Thyroid gland (tissue), 4 donors: ENCODE measurements around the gene UBXN7. TPM values are rescaled to one million over a fixed set of nuclear protein-coding genes. Genes with fewer than 3 reads are reported as not detected.
"Not testable (repeated sequence)": the region's sequence is repeated elsewhere in the genome, so short reads cannot be mapped to it uniquely, and the experiment has no call there.

Source experiments
- DNase-seq, 2 donors: peaks; one replicate each; pipeline ENCODE4 v3.0.0-alpha.2; 2019
- H3K27ac ChIP-seq, 3 donors: fragments of 200-600 bp; sonication (generic); 1 replicate in 2 of 3; 2 replicates in 1 of 3; pipeline ENCODE4 v1.5.1; 2016 to 2019; ENCODE audit warnings: mild to moderate bottlenecking in 1 of 3, moderate library complexity in 1 of 3
- H3K27me3 ChIP-seq: fragments of 200-600 bp; sonication (generic); one replicate; pipeline ENCODE4 v1.5.1; 2019
- H3K36me3 ChIP-seq, 2 donors: fragments of 200-600 bp; sonication (generic); one replicate each; pipeline ENCODE4 v1.5.1; 2016 to 2019
- H3K4me1 ChIP-seq, 2 donors: fragments of 200-600 bp; sonication (generic); one replicate each; pipeline ENCODE4 v1.5.1; 2017 to 2019
- H3K4me3 ChIP-seq, 3 donors: fragments of 200-600 bp; sonication (generic); replicated peaks in 1 of 3; 1 replicate in 2 of 3; 2 replicates in 1 of 3; pipeline ENCODE4 v1.5.1; 2016; ENCODE audit warnings: mild to moderate bottlenecking in 1 of 3
- H3K9me3 ChIP-seq: fragments of 200-600 bp; sonication (generic); one replicate; pipeline ENCODE4 v1.5.1; 2017
- POLR2A ChIP-seq, 2 donors: fragments of 450-650 bp; IDR thresholded peaks; one replicate each; pipeline ENCODE4 v1.6.1; 2017; ENCODE audit warnings: antibody characterized with exemption in 2 of 2, mild to moderate bottlenecking in 2 of 2, moderate library complexity in 1 of 2
- WGBS, 2 donors: methylation state at CpG; one replicate each; pipeline ENCODE4 v1.1.5; 2017; 5-methylcytosine and 5-hydroxymethylcytosine counted together
- intact Hi-C: fragments of 100-400 bp; cut with DNase I; formaldehyde crosslinking; loops from one replicate; pipeline ENCODE4 v1.15.1; 2023
- total RNA-seq, 4 donors: library from RNA; depleted of rRNA; stranded (reverse); fragments of >200 nt; gene quantifications; one replicate each; pipeline ENCODE4 v1.2.3, GENCODE V29; 2016
- TF ChIP-seq, protein P1 (sequence below), 6 experiments: fragments of 200-600 bp in 3 of 6; fragments of 450-650 bp in 3 of 6; sonication (generic) in 3 of 6; IDR thresholded peaks; one replicate each; pipeline ENCODE4 v1.5.1; 2016 to 2019; ENCODE audit warnings: antibody characterized with exemption in 6 of 6, mild to moderate bottlenecking in 2 of 6, inconsistent platforms in 1 of 6, moderate library complexity in 1 of 6

Gene UBXN7
- total RNA-seq, 4 donors from 2014 or later = 16.8 to 38.4 (median 23.2) TPM

DNA sequence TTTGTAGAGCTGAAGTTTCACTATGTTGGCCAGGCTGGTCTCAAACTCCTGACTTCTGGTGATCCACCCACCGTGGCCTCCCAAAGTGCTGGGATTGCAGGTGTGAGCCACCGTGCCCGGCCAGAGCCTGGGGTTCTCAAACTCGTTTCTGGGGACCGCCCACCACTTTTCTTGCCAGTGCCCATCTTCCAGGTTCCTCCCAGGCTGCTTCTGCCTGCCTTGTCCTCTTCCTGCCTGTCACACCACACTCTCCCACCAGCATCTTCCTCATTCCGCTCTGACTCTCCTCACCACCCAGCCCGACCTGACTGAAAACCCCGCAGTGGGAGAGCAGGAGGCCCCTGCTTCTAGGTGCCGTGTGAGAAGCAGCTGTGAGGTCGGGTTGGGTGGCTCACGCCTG, 111.1 kb downstream of the UBXN7 start:
- H3K27me3 ChIP-seq = no peaks in the 10 kb centered on the region

DNA sequence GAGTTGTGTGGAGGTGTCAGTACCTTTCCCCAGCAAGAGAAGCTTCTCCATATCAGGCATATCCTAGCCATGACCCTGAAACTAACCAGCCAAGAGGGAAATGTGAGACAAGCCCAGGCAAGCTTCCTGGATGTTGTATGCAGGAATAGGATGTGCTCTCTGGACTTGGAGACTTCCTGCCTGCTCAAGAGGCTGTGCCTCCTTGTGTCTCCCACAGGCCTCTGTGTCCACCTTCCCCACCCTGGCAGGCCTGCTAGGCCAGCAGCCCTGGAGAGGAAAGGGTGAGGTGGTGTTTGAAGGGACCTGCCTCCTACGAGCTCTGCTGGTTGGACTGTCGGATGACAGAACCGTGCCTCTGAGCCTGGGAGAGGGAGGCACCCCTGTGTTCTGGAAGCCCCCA, 112.1 kb downstream of the UBXN7 start:
- Histone ChIP-seq H3K9me3 (no peaks in the 10 kb centered on the region), H3K27me3 (no peaks in the 10 kb centered on the region), H3K4me3 (no peak overlapping the region), H3K4me1 (no peaks in the 10 kb centered on the region), H3K27ac (no peak overlapping the region), H3K36me3 (no peaks in the 10 kb centered on the region)
- intact Hi-C loops = no loop called here
- TF ChIP-seq POLR2A (IDR thresholded peaks at IDR 0.05) = no peak
- TF ChIP-seq, protein P1, sequence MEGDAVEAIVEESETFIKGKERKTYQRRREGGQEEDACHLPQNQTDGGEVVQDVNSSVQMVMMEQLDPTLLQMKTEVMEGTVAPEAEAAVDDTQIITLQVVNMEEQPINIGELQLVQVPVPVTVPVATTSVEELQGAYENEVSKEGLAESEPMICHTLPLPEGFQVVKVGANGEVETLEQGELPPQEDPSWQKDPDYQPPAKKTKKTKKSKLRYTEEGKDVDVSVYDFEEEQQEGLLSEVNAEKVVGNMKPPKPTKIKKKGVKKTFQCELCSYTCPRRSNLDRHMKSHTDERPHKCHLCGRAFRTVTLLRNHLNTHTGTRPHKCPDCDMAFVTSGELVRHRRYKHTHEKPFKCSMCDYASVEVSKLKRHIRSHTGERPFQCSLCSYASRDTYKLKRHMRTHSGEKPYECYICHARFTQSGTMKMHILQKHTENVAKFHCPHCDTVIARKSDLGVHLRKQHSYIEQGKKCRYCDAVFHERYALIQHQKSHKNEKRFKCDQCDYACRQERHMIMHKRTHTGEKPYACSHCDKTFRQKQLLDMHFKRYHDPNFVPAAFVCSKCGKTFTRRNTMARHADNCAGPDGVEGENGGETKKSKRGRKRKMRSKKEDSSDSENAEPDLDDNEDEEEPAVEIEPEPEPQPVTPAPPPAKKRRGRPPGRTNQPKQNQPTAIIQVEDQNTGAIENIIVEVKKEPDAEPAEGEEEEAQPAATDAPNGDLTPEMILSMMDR (IDR thresholded peaks at IDR 0.05) = no peak
- DNase-seq = no peak
- 62 to 78% methylated on average over 3 of the region's 3 CpGs for WGBS, 2 donors

More for the DNA sequence above, 111.1 kb downstream of the UBXN7 start:
- TF ChIP-seq, protein P1 (IDR thresholded peaks at IDR 0.05) = no peak
- no peak for TF ChIP-seq POLR2A (IDR thresholded peaks at IDR 0.05)
- no peak overlapping the region for H3K4me3 ChIP-seq
- H3K27ac ChIP-seq = no peak overlapping the region
- 87 to 89% methylated on average over 11 of the region's 11 CpGs for WGBS, 2 donors
- DNase-seq = no peak
- intact Hi-C loops = no loop called here
- H3K36me3 ChIP-seq = no peaks in the 10 kb centered on the region
- H3K9me3 ChIP-seq = no peaks in the 10 kb centered on the region
- H3K4me1 ChIP-seq = no peaks in the 10 kb centered on the region

DNA sequence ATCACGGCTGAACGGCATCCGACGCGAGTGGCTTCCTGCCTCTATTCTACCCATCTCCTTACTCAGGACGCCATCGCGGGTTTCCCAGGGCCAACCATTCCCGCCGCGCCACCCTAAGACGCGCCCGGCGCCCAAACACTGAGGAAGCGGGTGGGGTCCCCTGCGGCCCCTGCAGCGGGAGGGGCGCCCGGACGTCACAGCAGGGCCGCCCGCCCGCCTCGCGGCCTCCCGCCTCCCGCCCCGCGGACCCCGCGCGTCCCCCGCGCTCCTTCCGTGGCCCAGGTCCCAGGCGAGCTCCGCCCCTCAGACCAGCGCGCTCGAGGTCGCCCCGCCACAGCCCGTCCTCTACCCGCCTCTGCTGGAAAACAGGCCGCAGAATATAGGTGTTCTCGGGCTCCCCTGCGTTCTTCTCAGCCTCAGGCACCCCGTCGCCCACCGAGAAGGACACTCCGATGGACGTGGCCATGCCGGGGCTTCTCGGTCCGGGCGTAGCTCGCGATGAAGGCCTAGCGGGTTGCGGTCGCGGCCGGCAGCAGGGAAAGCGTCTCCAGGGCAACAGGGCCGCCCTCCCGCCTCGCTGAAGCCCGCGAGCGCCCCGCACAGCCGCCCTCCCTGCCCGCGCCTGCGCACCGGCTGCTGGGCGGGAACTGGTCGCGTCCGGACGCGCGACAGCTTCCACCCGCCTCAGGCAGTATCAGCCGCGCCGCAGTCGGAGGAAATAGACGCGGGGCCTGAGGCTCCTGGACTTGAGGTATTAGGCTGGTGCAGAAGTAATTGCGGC, 114.3 kb downstream of the UBXN7 start, which contains the start of gene DYNLT2B:
DYNLT2B (minus strand) TSS at position 554 of the 781 bp plus-strand sequence; CDS start at position 466, 88 bp downstream.
- intact Hi-C loops = loop anchor here (10.0 kb wide), 1 partner anchor 63 kb away; no protein-coding TSS in a partner anchor
- Histone ChIP-seq H3K27me3 (no peaks in the 10 kb centered on the region), H3K36me3 (no peaks in the 10 kb centered on the region), H3K4me1 (no peaks in the 10 kb centered on the region), H3K9me3 (no peaks in the 10 kb centered on the region), H3K27ac (peak within 1 kb of the TSS; percentile 89 to 90 (median 90)), H3K4me3 (peak within 1 kb of the TSS; percentile 75 to 93 (median 79))
- peak in 1 of 2 donors; percentile 81 for TF ChIP-seq POLR2A (IDR thresholded peaks at IDR 0.05)
- TF ChIP-seq, protein P1 (IDR thresholded peaks at IDR 0.05) = peak in 1 of 6 experiments; percentile 18
- WGBS, 2 donors = 0 to 1% methylated on average over 14 to 19 of the region's 92 CpGs
- DNase-seq = peak; percentile 88 to 89

DNA sequence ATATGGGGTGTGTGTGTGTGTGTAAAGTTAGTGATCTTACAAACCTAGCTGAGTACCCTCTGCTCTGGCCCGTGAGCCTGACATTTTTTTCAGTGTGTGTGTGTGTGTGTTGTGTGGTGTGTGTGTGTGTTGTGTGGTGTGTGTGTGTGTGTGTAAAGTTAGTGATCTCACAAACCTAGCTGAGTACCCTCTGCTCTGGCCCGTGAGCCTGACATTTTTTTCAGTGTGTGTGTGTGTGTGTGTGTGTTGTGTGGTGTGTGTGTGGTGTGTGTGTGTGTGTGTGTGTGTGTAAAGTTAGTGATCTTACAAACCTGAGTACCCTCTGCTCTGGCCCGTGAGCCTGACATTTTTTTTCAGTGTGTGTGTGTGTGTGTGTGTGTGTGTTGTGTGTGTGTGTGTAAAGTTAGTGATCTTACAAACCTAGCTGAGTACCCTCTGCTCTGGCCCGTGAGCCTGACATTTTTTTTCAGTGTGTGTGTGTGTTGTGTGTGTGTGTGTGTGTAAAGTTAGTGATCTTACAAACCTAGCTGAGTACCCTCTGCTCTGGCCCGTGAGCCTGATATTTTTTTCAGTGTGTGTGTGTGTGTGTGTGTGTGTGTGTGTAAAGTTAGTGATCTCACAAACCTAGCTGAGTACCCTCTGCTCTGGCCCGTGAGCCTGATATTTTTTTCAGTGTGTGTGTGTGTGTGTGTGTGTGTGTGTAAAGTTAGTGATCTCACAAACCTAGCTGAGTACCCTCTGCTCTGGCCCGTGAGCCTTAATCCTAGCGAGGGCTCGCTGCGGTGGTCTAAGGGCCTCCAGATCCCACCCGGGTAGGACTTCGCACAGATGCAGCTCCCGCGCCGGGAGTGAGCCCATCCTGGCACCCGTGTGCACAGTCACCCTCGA, 115.2 kb downstream of the UBXN7 start:
- WGBS, 2 donors = 26 to 41% methylated on average over 4 to 6 of the region's 17 CpGs
- not testable (repeated sequence) for H3K4me1 ChIP-seq, DNase-seq, H3K9me3 ChIP-seq, H3K36me3 ChIP-seq, H3K27me3 ChIP-seq
- Histone ChIP-seq H3K4me3 (peak overlapping the region; percentile 75 to 93 (median 79)), H3K27ac (peak overlapping the region; percentile 89 to 90 (median 90))
- intact Hi-C loops = loop anchor here (10.0 kb wide), 1 partner anchor 62 kb away; no protein-coding TSS in a partner anchor

DNA sequence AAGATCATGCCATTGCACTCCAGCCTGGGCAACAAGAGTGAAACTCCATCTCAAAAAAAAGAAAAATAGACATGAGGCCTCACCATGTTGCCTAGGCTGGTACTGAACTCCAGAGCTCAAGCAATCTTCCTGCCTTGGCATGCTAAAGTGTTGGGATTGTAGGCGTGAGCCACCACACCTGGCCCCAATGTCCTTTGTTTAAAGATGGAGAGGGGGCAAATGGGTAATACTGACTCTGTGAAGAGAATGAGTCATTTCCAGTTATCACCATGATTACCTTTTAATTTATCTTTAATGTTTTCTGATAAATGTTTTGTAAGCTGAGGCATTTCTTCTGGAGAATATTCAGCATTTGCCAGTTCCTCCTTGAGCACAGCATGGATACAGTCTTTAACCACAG, 116.4 kb downstream of the UBXN7 start:
- intact Hi-C loops = loop anchor here (10.0 kb wide), 1 partner anchor 61 kb away; no protein-coding TSS in a partner anchor
- no peak for DNase-seq
- 96 to 100% methylated on average over 1 of the region's 1 CpG for WGBS, 2 donors
- H3K9me3 ChIP-seq = no peaks in the 10 kb centered on the region
- no peaks in the 10 kb centered on the region for H3K36me3 ChIP-seq
- H3K4me1 ChIP-seq = no peaks in the 10 kb centered on the region
- no peaks in the 10 kb centered on the region for H3K27me3 ChIP-seq
- TF ChIP-seq POLR2A (IDR thresholded peaks at IDR 0.05) = no peak
- TF ChIP-seq, protein P1 (IDR thresholded peaks at IDR 0.05) = no peak
- no peak overlapping the region for H3K27ac ChIP-seq
- no peak overlapping the region for H3K4me3 ChIP-seq
